Hepatocyte (in vitro differentiated cells): ENCODE data around the gene SLC7A9. TPM values are rescaled to one million over a fixed set of nuclear protein-coding genes. Genes with fewer than 3 reads are reported as not detected.

Experiments
- DNase-seq: peaks from one replicate; pipeline ENCODE4 v3.0.0-alpha.2; 2016; ENCODE audit warnings: low spot score
- H2AFZ ChIP-seq: fragments of 200-600 bp; sonication (generic); 2 replicates; pipeline ENCODE4 v1.6.0; 2016; ENCODE audit warnings: antibody characterized with exemption, mild to moderate bottlenecking
- H3K27ac ChIP-seq: fragments of 200-600 bp; sonication (generic); 2 replicates; pipeline ENCODE4 v1.5.1; 2016; ENCODE audit warnings: mild to moderate bottlenecking
- H3K27me3 ChIP-seq: fragments of 200-600 bp; sonication (generic); 2 replicates; pipeline ENCODE4 v1.6.1; 2016
- H3K36me3 ChIP-seq: fragments of 200-600 bp; sonication (generic); replicated peaks from 2 replicates; pipeline ENCODE4 v1.5.1; 2016; ENCODE audit warnings: low read depth; ENCODE audit not compliant: insufficient read depth
- H3K4me1 ChIP-seq: fragments of 200-600 bp; sonication (generic); 2 replicates; pipeline ENCODE4 v1.5.1; 2016; ENCODE audit warnings: mild to moderate bottlenecking, moderate library complexity; ENCODE audit not compliant: insufficient read depth
- H3K4me2 ChIP-seq: fragments of 200-600 bp; sonication (generic); 2 replicates; pipeline ENCODE4 v1.6.0; 2016
- H3K4me3 ChIP-seq: fragments of 200-600 bp; sonication (generic); 2 replicates; pipeline ENCODE4 v1.5.1; 2016; ENCODE audit warnings: mild to moderate bottlenecking
- H3K79me2 ChIP-seq: fragments of 200-600 bp; sonication (generic); 2 replicates; pipeline ENCODE4 v1.6.0; 2017; ENCODE audit warnings: mild to moderate bottlenecking
- H3K9me2 ChIP-seq: fragments of 200-600 bp; sonication (generic); replicated peaks from 2 replicates; pipeline ENCODE4 v1.6.0; 2017; ENCODE audit warnings: mild to moderate bottlenecking; ENCODE audit not compliant: insufficient read depth
- H3K9me3 ChIP-seq: fragments of 200-600 bp; sonication (generic); 2 replicates; pipeline ENCODE4 v1.5.1; 2016; ENCODE audit warnings: low read depth, mild to moderate bottlenecking
- H4K20me1 ChIP-seq: fragments of 200-600 bp; sonication (generic); 2 replicates; pipeline ENCODE4 v1.6.0; 2016; ENCODE audit warnings: mild to moderate bottlenecking; ENCODE audit not compliant: insufficient read depth, poor library complexity, severe bottlenecking
- CTCF ChIP-seq: fragments of 200-600 bp; sonication (generic); IDR thresholded peaks from 2 replicates; pipeline ENCODE4 v1.5.1; 2016; ENCODE audit warnings: antibody characterized with exemption, mild to moderate bottlenecking; ENCODE audit not compliant: poor library complexity
- EZH2 ChIP-seq: fragments of 200-600 bp; sonication (generic); IDR thresholded peaks from 2 replicates; pipeline ENCODE4 v1.6.1; 2016; ENCODE audit warnings: antibody characterized with exemption, mild to moderate bottlenecking, borderline replicate concordance
- EZH2phosphoT487 ChIP-seq: fragments of 200-600 bp; sonication (generic); IDR thresholded peaks from one replicate; pipeline ENCODE4 v1.6.1; 2018; ENCODE audit warnings: antibody characterized with exemption, mild to moderate bottlenecking, low read depth, moderate library complexity; ENCODE audit not compliant: unreplicated experiment, severe bottlenecking
- WGBS: methylation state at CpG from one replicate; pipeline ENCODE4 v1.1.6; 2016; ENCODE audit warnings: low lambda C conversion rate; ENCODE audit errors: missing lambda C conversion rate; 5-methylcytosine and 5-hydroxymethylcytosine counted together
- polyA plus RNA-seq: library from polyadenylated mRNA; unstranded; fragments of >200 nt; fragmentation: Nextera tagmentation; extraction: Ambion mirVana; gene quantifications from 2 replicates; pipeline ENCODE4 v1.2.1, GENCODE V29; 2016
- total RNA-seq: library from RNA; depleted of rRNA; stranded (reverse); fragments of >200 nt; gene quantifications from 2 replicates; pipeline ENCODE4 v1.2.3, GENCODE V29; 2014

SLC7A9 gene
- total and polyA plus RNA-seq, 2 experiments from 2014 or later = 7.6 to 9.6 TPM

- no peak overlapping the region for H3K4me3 ChIP-seq
- 58% methylated on average over 4 of the region's 4 CpGs for WGBS
- no peaks in the 10 kb centered on the region for H3K4me1 ChIP-seq
- H3K9me3 ChIP-seq = no peaks in the 10 kb centered on the region
- no peak overlapping the region for H3K27ac ChIP-seq
- no peaks in the 10 kb centered on the region for H4K20me1 ChIP-seq
- H3K9me2 ChIP-seq = no peaks in the 10 kb centered on the region
- no peak for TF ChIP-seq EZH2
- no peak for TF ChIP-seq EZH2phosphoT487
- TF ChIP-seq CTCF = no peak
- no peak overlapping the region for H3K4me2 ChIP-seq
- DNase-seq = no peak
- no peak overlapping the region for H2AFZ ChIP-seq
- no peaks in the 10 kb centered on the region for H3K36me3 ChIP-seq
- no peaks in the 10 kb centered on the region for H3K79me2 ChIP-seq
- no peaks in the 10 kb centered on the region for H3K27me3 ChIP-seq
Observed at GRCh38 chr19:32916969-32917615, 47.5 kb upstream of the SLC7A9 start.

DNA sequence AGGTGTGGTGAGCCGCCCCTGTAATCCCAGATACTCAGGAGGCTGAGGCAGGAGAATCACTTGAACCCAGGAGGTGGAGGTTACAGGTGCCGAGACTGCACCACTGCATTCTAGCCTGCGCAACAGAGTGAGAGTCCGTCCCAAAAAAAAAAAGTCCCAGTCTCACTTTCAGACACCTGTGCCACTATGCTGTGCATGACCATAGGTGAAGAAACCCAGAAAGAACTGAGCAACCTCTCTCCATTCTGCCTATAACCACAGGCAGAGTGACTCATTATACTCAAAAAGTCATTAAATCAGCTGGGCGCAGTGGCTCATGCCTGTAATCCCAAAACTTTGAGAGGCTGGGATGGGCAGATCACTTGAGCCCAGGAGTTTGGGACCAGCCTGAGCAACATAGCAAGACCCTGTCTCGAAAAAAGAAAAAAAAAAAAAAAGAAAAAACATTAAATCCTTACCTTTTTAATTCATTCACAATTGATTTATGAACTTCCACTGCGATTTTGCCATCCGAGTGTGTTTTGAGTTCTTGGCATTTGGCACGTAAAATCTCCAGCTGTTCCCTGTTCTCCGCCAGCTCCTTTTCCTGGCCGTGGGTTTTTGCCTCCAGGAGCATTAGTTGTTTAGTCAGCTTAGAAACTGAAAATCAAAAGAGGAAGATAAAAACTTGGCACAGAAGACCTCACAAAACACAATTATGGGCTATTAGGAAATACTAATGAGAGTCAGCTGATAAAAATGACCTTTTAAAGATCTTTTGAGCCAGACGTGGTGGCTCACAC lies 45.5 kb upstream of the SLC7A9 start:
- Histone ChIP-seq H3K9me2 (no peaks in the 10 kb centered on the region), H2AFZ (no peak overlapping the region), H3K4me1 (no peaks in the 10 kb centered on the region), H3K9me3 (no peaks in the 10 kb centered on the region), H4K20me1 (no peaks in the 10 kb centered on the region), H3K36me3 (no peaks in the 10 kb centered on the region), H3K4me2 (no peak overlapping the region), H3K79me2 (no peaks in the 10 kb centered on the region), H3K4me3 (no peak overlapping the region), H3K27ac (no peak overlapping the region), H3K27me3 (no peaks in the 10 kb centered on the region)
- DNase-seq = no peak
- 84% methylated on average over 12 of the region's 12 CpGs for WGBS
- TF ChIP-seq EZH2phosphoT487 (no peak), EZH2 (no peak), CTCF (no peak)

- Histone ChIP-seq H3K4me1 (no peaks in the 10 kb centered on the region), H3K4me3 (no peak overlapping the region), H2AFZ (no peak overlapping the region), H3K9me2 (no peaks in the 10 kb centered on the region), H3K9me3 (no peaks in the 10 kb centered on the region), H3K27me3 (no peaks in the 10 kb centered on the region), H3K79me2 (no peaks in the 10 kb centered on the region), H4K20me1 (no peaks in the 10 kb centered on the region), H3K36me3 (no peaks in the 10 kb centered on the region), H3K4me2 (no peak overlapping the region), H3K27ac (no peak overlapping the region)
- WGBS = 93% methylated on average over 4 of the region's 4 CpGs
- DNase-seq = no peak
- TF ChIP-seq EZH2 (no peak), EZH2phosphoT487 (no peak), CTCF (no peak)
Observed at GRCh38 chr19:32911467-32911866, 41.9 kb upstream of the SLC7A9 start.
